GM19455 (cell line): Measurements from ENCODE around the gene NR1H4.
"Not testable (repeated sequence)": the region's sequence is repeated elsewhere in the genome, so short reads cannot be mapped to it uniquely, and the experiment has no call there.

Experiments used
- ATAC-seq: cut with Tn5 transposase; IDR thresholded peaks from one replicate; pipeline ENCODE4 v1.9.1; 2021; ENCODE audit not compliant: unreplicated experiment

The NR1H4 gene

GRCh38 chr12:100472325-100472724 lies 1.3 kb upstream of the NR1H4 start:
- no peak for ATAC-seq

- no peak for ATAC-seq
Observed at GRCh38 chr12:100473050-100473715, 483 bp upstream of the NR1H4 start.

- ATAC-seq: no peak
Observed at GRCh38 chr12:100474617-100475016, 951 bp downstream of the NR1H4 start.

- no peak for ATAC-seq
Observed at GRCh38 chr12:100476013-100476751, 2.5 kb downstream of the NR1H4 start.

GRCh38 chr12:100481021-100481420 lies 7.4 kb downstream of the NR1H4 start:
- ATAC-seq: no peak

GRCh38 chr12:100484183-100484886 lies 10.7 kb downstream of the NR1H4 start:
- no peak for ATAC-seq

GRCh38 chr12:100484891-100485471 lies 11.3 kb downstream of the NR1H4 start:
- no peak for ATAC-seq

- ATAC-seq: no peak
Observed at GRCh38 chr12:100485983-100486382, 12.3 kb downstream of the NR1H4 start.

GRCh38 chr12:100489251-100489820 lies 15.7 kb downstream of the NR1H4 start:
- no peak for ATAC-seq

- ATAC-seq: no peak
Observed at GRCh38 chr12:100490056-100490455, 16.4 kb downstream of the NR1H4 start.

- no peak for ATAC-seq
Observed at GRCh38 chr12:100491104-100491503, 17.4 kb downstream of the NR1H4 start.

GRCh38 chr12:100493396-100494012 lies 19.8 kb downstream of the NR1H4 start:
- ATAC-seq: no peak

- no peak for ATAC-seq
Observed at GRCh38 chr12:100494026-100494425, 20.4 kb downstream of the NR1H4 start.

- no peak for ATAC-seq
Observed at GRCh38 chr12:100494538-100494937, 20.9 kb downstream of the NR1H4 start.

- no peak for ATAC-seq
Observed at GRCh38 chr12:100497105-100497795, 23.6 kb downstream of the NR1H4 start.

- no peak for ATAC-seq
Observed at GRCh38 chr12:100498141-100498540, 24.5 kb downstream of the NR1H4 start.

GRCh38 chr12:100499416-100499815 lies 25.8 kb downstream of the NR1H4 start:
- no peak for ATAC-seq

GRCh38 chr12:100502718-100503117 lies 29.1 kb downstream of the NR1H4 start:
- ATAC-seq: not testable (repeated sequence)

- no peak for ATAC-seq
Observed at GRCh38 chr12:100503228-100503628, 29.6 kb downstream of the NR1H4 start.

- ATAC-seq: no peak
Observed at GRCh38 chr12:100504804-100505203, 31.1 kb downstream of the NR1H4 start.
